HG02884 (cell line): ENCODE results near the gene SALL4.
"Not testable (repeated sequence)": the region's sequence is repeated elsewhere in the genome, so short reads cannot be mapped to it uniquely, and the experiment has no call there.

ENCODE experiments used
- ATAC-seq: cut with Tn5 transposase; IDR thresholded peaks from one replicate; pipeline ENCODE4 v1.9.1; 2021; ENCODE audit warnings: mild to moderate bottlenecking, moderate library complexity; ENCODE audit not compliant: unreplicated experiment

Gene SALL4

GRCh38 chr20:51740308-51740707 is 62.0 kb downstream of the SALL4 start:
- not testable (repeated sequence) for ATAC-seq

DNA sequence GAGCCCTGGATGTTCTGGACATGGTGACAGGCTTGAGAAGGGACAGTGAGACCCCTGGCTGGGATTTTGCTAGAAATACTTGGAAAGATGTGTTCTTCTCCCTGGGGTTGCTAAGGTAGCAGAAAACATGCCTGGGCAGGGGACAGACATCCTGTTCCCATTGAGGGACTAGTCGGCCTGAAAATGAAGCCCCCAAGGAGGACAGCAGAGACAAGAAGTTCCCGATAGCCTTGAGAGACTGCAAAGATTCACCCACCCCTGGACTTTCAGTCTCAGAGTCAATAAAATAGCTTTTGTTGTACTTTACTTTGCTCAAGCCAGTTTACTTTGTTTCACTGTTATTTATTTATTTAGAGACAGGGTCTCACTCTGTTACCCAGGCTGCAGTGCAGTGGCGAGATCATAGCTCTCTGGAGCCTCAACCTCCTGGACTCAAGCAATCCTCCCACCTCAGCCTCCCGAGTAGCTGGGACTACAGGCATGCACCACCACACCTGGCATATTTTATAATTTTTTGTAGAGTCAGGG is 62.5 kb downstream of the SALL4 start:
- no peak for ATAC-seq

DNA sequence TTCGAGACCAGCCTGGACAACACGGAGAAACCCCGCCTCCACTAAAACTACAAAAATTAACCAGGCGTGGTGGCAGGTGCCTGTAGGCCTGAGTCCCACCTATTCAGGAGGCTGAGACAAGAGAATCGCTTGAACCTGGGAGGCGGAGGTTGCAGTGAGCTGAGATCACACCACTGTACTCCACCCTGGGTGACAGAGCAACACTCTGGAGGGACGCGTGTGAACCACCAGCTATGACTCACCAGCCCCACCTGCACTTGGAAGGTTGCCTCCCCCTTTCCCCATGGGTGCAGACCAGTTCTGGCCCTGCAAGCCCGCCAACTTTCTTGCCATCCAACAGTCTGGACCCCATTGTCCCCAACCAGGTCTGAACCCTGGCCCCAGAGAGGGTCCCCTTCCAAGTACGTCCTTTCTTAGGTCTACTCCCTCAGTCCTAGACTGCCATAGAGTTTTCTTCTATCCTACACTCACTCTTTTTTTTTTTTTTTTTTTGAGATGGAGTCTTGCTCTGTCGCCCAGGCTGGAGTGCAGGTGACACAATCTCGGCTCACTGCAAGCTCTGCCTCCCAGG is 63.4 kb downstream of the SALL4 start:
- ATAC-seq, result no peak

DNA sequence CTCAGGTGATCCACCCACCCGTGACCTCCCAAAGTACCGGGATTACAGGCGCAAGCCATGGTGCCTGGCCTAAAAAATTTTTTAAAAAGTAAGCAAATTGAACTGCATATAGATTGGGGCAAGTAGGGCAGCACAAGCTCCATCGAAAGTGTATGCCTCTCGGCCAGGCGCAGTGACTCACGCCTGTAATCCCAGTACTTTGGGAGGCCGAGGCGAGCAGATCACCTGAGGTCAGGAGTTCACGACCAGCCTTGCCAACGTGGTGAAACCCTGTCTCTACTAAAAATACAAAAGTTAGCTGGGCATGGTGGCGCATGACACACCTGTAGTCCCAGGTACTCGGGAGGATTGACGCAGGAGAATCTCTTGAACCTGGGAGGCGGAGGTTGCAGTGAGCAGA is 64.1 kb downstream of the SALL4 start:
- not testable (repeated sequence) for ATAC-seq

- ATAC-seq, result no peak
Observed at GRCh38 chr20:51736947-51737346, 65.4 kb downstream of the SALL4 start.

- no peak for ATAC-seq
Observed at GRCh38 chr20:51735728-51736600, 66.4 kb downstream of the SALL4 start.

- no peak for ATAC-seq
Observed at GRCh38 chr20:51734876-51735720, 67.2 kb downstream of the SALL4 start.

GRCh38 chr20:51733070-51733469 is 69.3 kb downstream of the SALL4 start:
- no peak for ATAC-seq
